ENCODE data around the gene PRCC.

Gene PRCC

GRCh38 chr1:156727926-156728598 is 39.3 kb upstream of the PRCC start, which contains the start of gene METTL25B:
METTL25B (plus strand) TSS chr1:156728469; CDS start chr1:156729105, 636 bp downstream.
- H3K4me3 ChIP-seq (ENCODE audit: low read depth, low read length) = peak within 1 kb of the TSS; percentile 92
- peak; percentile 48 for DNase-seq (ENCODE audit: low read depth)
- TF ChIP-seq CTCF (IDR thresholded peaks at IDR 0.05; ENCODE audit: low read depth, low read length, missing control alignments) = no peak
- in situ Hi-C loops (cut with HindIII; ENCODE audit: low sequenced_read_pairs) = no loop called here

GRCh38 chr1:156728599-156729462 is 38.5 kb upstream of the PRCC start, which contains the start of gene ISG20L2:
ISG20L2 (minus strand) TSS chr1:156728766; CDS start chr1:156727652, 1,114 bp downstream.
- in situ Hi-C loops (cut with HindIII; ENCODE audit: low sequenced_read_pairs) = no loop called here
- H3K4me3 ChIP-seq (ENCODE audit: low read depth, low read length) = peak within 1 kb of the TSS; percentile 92
- DNase-seq (ENCODE audit: low read depth) = peak; percentile 94
- no peak for TF ChIP-seq CTCF (IDR thresholded peaks at IDR 0.05; ENCODE audit: low read depth, low read length, missing control alignments)

GRCh38 chr1:156733989-156734584 is 33.2 kb upstream of the PRCC start:
- in situ Hi-C loops (cut with HindIII; ENCODE audit: low sequenced_read_pairs) = no loop called here
- no peak for DNase-seq (ENCODE audit: low read depth)

GRCh38 chr1:156738407-156738806 is 28.9 kb upstream of the PRCC start:
- in situ Hi-C loops (cut with HindIII; ENCODE audit: low sequenced_read_pairs) = no loop called here
- no peak for TF ChIP-seq CTCF (IDR thresholded peaks at IDR 0.05; ENCODE audit: low read depth, low read length, missing control alignments)
- no peak overlapping the region for H3K4me3 ChIP-seq (ENCODE audit: low read depth, low read length)
- no peak for DNase-seq (ENCODE audit: low read depth)

More at GRCh38 chr1:156733989-156734584, 33.2 kb upstream of the PRCC start:
- no peak for TF ChIP-seq CTCF (IDR thresholded peaks at IDR 0.05; ENCODE audit: low read depth, low read length, missing control alignments)
- no peak overlapping the region for H3K4me3 ChIP-seq (ENCODE audit: low read depth, low read length)

GRCh38 chr1:156738916-156739315 is 28.4 kb upstream of the PRCC start:
- in situ Hi-C loops (cut with HindIII; ENCODE audit: low sequenced_read_pairs) = no loop called here
- TF ChIP-seq CTCF (IDR thresholded peaks at IDR 0.05; ENCODE audit: low read depth, low read length, missing control alignments) = no peak
- no peak for DNase-seq (ENCODE audit: low read depth)

GRCh38 chr1:156740237-156740740 is 27.0 kb upstream of the PRCC start:
- in situ Hi-C loops (cut with HindIII; ENCODE audit: low sequenced_read_pairs) = no loop called here

More at GRCh38 chr1:156738916-156739315, 28.4 kb upstream of the PRCC start:
- no peak overlapping the region for H3K4me3 ChIP-seq (ENCODE audit: low read depth, low read length)

More at GRCh38 chr1:156740237-156740740, 27.0 kb upstream of the PRCC start:
- no peak for DNase-seq (ENCODE audit: low read depth)
- peak overlapping the region; percentile 69 for H3K4me3 ChIP-seq (ENCODE audit: low read depth, low read length)
- no peak for TF ChIP-seq CTCF (IDR thresholded peaks at IDR 0.05; ENCODE audit: low read depth, low read length, missing control alignments)
